A204.1 (cell line): Measurements from ENCODE around the gene OR7D2.
"Not testable (repeated sequence)": the region's sequence is repeated elsewhere in the genome, so short reads cannot be mapped to it uniquely, and the experiment has no call there.

Experiments used
- FAIRE-seq: peaks from 2 replicates; lab custom pipeline; 2012; peaks lifted over from hg19 to GRCh38; lab: Jason Lieb, UNC

OR7D2 gene

DNA sequence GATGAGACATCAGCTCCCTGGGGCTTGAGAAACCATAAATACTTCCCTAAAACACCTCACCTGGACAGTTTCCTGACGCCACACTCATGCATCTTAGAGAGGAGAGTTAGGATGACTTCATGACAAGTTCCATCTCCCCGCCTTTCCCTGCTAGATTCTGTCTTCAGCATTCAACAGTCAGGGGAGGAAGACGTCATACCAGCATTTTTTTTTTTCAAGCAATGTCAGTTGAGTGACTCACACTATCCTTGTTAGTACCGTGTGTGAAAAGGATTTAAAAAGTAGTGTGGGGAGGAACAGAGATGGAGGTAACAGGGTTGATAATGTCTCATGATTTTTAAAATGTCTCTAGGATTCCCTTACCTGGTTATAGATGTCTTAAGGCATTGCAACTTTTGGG, at the start of gene OR7D2:
Gene OR7D2, plus strand, starts transcription at position 79 of the 400 bp plus-strand sequence. CDS start 6,803 bp downstream, outside the sequence.
- no peak for FAIRE-seq

DNA sequence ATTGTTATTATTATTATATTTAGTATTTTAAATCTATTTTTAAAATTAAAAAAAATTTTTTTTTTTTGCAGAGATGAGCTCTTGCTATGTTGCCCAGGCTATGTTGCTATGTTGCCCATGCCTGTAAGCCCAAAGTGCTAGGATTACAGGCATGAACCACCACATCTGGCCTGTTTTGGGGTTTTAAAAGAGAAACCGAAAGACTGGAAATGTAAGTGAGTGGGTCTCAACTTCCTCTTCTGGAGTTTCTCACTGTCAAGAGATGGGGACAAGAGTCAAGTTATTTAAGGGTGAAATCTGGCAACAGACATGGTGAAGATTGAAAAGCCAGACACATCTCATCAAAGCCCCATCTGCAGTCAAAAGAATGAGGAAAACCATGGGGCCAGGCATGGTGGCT, 47.8 kb upstream of the OR7D2 start:
- no peak for FAIRE-seq

DNA sequence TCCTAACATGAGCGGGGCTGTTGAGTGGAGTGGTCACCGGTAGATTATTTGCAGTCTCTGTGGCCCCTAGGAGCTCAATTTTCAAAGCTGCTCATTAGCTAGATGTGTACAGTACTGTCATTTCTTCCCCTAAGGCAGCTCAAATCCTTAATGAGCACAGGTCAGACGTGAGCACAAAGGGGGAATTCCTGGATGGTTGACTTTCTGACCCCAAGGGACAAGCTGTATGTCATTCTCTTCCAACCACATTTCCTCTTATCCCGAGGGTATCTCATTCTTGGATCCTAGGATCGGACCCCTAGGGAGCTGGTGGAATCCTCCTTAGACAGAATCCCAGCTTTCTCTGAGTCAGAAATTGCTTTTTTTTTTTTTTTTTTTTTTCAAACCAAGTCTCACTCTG, 46.4 kb upstream of the OR7D2 start:
- FAIRE-seq: no peak

DNA sequence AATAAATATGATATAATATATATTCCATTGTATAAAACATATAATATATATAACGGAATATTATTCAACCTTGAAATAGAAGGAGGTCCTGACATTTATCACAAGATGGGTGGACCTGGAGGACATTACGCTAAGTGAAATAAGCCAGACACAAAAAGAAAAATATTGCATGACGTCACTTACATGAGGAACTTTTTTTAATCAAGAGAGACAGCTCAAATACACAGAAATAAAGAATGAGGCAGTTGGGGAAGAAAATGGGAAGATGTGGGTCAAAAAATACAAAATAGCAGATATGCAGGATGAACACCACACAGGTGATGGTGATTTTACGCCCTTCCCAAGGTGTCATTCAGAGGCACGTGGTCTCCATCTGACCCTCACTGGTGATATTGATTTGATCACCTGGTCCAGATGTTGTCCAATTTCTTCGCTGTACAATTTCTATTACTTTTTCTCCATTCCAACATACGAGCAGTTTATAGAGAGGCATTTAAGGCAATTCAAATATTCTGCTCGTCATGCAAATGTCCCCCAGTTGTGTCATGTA, 39.1 kb upstream of the OR7D2 start:
- no peak for FAIRE-seq

DNA sequence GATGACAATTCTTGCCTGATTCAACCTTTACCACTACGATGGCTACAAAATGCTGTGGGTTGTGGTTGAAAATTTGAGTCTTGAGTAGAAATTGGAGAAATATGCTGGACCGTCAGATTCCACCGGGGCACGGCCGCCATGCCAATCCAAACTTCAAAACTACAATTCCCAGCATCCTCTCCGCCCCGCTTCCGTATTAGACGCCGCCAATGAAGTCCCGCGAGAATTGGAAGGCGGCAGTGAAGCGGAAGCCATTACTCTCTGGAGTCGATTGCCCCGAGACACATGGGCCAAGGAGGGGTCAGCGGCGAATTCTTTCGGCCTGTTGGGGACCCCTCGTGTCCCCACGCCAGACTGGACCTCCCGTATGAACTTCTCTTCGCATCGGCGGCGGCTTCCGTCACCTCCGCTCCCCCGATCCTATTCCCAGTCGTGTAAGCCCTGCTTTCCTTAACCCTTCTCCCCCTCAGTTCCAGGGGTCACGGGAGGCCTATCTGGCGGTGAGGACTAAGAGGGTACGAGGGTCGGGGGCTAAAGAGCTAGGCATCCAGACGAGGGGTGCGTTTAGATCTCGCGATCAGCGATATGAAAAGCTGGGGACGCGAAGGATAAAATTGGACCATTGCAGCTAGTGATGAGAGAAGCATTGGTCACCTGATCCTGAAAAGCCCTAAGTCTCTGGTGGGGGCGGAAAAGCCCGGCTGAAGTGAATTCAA, 38.5 kb upstream of the OR7D2 start, which contains the start of gene ZNF317:
Gene ZNF317, plus strand, starts transcription at position 239 of the 716 bp plus-strand sequence. CDS start 15,620 bp downstream, outside the sequence.
- FAIRE-seq: peak; percentile 89

DNA sequence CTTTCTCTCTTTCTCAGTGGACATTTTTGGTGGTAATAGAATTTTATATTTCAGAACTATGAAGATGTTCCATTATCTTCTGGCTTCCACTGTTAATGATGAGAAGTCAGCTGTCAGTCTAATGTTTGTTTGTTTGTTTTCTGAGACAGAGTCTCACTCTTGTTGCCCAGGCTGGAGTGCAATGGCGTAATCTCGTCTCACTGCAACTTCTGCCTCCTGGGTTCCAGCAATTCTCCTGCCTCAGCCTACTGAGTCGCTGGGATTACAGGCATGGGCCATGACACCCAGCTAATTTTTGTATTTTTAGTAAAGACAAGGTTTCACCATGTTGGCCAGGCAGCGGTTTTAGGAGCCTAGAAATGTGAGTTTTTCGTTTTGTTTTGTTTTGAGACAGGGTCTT, 33.9 kb upstream of the OR7D2 start:
- no peak for FAIRE-seq

DNA sequence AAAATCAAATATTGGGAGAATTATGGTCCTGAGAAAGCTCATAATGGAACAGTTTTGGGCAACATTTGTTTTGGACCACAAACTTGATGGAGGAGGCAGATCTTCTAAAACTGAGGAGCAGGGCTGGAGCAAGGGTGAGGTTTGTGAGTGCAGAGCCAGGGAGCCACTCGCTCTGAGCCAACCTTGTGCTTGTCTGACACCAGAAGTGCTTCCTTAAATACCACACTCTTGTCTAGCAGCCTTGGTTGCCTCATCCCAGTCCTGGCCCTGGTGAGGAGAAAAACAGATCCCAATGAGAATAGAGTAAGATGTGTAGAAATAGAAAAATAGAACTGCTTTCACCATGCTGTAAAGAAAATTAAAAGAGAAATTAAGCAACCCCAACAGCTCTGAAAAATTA, 31.9 kb upstream of the OR7D2 start:
- FAIRE-seq: no peak

- FAIRE-seq: no peak
Measured at GRCh38 chr19:9148697-9149096, 30.1 kb upstream of the OR7D2 start.

DNA sequence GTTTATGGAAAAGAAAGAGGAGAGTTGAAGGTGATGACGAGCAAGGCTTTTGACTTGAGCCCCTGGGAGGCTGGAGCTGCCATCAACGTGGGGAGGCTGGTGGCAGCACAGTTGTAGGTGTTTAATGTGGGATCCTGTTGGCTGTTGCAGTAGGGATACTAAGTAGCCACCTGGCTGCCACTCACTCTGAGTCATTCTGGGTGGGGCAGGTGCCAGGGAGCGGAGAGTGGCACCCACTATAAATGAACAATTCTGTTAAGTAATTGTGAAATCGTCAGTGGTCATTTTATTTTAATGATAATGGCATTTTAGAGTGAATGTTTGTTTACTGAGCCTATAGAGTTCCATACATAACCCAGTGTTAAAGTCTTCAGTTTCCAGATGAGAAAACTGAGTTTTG, 28.8 kb upstream of the OR7D2 start:
- FAIRE-seq: no peak

DNA sequence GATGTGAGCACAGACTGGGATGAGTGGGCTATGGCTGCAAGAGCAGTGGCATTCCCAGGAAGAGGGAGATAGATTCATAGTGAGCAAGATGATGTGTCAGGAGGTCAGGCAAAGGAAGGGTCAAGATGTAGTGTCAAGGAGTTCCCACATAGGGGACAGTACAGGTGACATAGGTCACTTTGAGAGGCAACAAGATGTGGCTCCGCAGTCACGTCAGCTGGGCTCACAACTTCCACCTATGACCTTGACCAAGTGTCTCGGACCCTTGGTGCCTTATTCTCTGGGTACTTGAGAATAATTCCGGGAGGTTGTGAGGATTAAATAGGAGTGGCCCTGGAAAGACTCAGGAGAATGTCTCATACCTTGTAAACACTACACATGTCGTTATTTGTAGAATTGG, 28.1 kb upstream of the OR7D2 start:
- no peak for FAIRE-seq

GRCh38 chr19:9151367-9151766, 27.4 kb upstream of the OR7D2 start:
- FAIRE-seq: no peak

- FAIRE-seq: no peak
Measured at GRCh38 chr19:9155591-9155990, 23.2 kb upstream of the OR7D2 start.

- FAIRE-seq: no peak
Measured at GRCh38 chr19:9156304-9156703, 22.5 kb upstream of the OR7D2 start.

GRCh38 chr19:9159891-9160290, 18.9 kb upstream of the OR7D2 start:
- FAIRE-seq: no peak

DNA sequence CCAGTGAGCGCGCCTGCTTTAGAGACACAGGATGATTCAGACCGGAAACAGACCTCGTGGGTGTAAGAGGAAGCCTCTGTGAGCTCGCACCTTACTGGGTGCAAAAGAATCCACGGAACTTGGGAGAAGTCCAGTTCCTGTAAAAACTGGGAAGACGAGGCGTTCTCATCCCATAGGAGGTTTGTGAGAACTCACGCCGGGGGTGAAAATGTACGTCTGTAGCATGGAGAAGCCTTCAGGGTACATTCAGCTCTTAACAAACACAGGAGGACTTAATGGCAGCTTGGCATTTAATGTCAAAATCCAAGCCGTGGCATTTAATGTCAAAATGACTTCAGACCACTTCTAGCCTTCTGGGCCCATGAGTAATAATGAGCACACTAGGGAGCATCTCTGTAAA, 17.4 kb upstream of the OR7D2 start:
- FAIRE-seq: no peak

- no peak for FAIRE-seq
Measured at GRCh38 chr19:9165261-9165660, 13.5 kb upstream of the OR7D2 start.

DNA sequence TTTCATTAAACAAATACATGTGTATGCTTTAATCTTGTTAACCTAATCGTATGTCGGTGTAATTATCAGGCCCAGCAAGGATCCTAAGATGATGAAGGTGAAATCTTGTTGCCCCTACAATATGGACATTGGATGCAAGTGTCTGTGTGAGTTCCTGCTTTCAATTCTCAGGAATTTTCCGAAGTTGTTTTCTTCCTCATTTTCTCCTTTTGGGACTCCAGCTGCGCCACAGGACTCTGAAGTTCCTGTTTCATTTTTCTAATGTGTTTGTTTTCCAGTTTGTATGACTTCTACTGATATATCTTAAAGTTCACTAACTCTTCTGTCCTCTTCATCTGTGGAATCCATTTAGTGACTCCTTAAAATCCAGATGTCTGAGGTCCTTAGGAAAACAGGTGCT, 11.9 kb upstream of the OR7D2 start:
- no peak for FAIRE-seq

DNA sequence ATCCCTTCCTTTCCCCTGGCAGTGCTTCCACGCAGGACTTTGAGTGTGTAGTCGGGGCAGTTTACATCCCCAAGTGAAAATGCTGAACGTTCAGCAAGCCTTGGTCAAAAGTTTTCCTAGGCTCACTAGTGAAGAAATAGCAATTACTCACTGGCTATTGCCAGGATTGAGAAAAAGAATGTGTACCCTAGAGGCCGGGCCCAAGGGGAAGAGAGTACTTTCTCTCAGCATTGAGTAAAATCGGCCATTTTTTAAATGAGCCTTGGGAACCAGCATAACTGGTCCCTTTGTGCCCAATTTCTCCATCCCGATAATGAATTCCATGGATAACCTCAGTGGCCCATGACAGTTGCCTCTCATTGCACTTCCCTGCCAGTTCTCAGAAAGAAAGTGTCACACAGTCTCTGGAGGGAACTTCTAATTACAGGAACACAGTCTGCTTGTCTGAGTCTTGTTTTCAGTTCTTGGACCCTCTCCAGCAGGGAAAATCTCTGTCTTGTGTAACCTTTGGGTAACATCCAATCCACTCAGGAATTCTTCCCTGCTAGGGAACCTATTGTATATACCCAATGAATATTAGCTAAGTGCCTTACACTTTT, 7.3 kb upstream of the OR7D2 start:
- no peak for FAIRE-seq

DNA sequence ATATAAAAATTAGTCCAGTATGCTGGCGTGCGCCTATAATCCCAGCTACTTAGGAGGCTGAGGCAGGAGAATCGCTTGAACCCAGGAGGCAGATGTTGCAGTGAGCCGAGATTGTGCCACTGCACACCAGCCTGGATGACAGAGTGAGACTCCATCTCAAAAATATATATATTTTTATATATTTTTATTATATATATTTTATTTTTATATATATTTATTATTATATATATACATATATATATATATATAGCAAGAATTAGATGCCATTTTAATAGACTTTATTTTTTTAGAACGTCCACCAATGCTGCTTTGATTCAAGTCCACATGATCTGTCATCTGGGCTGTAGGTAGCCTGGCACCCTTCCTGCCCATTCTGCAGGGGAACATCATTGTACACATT, 3.5 kb upstream of the OR7D2 start:
- no peak for FAIRE-seq

DNA sequence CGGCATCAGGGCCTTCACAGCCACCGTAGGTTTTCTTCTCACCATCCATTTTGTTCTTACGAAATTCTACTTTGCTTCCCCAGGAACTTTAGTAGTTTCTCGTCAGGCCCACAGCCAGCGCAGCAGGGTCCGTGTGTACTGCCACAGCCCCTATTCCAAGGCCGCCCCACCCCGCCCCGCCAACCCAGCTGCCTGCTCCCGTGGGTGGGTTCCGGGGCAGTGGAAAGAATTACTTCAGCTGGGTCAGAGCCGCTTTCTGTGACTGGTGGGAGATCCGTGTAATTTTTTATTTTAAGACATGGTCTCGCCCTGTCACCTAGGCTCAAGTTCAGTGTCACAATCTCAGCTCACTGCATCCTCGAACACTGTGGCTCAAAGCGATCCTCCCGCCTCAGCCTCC, 4.2 kb downstream of the OR7D2 start:
- FAIRE-seq: no peak

- no peak for FAIRE-seq
Measured at GRCh38 chr19:9187191-9187590, 8.4 kb downstream of the OR7D2 start.

- no peak for FAIRE-seq
Measured at GRCh38 chr19:9189535-9189934, 10.8 kb downstream of the OR7D2 start.

DNA sequence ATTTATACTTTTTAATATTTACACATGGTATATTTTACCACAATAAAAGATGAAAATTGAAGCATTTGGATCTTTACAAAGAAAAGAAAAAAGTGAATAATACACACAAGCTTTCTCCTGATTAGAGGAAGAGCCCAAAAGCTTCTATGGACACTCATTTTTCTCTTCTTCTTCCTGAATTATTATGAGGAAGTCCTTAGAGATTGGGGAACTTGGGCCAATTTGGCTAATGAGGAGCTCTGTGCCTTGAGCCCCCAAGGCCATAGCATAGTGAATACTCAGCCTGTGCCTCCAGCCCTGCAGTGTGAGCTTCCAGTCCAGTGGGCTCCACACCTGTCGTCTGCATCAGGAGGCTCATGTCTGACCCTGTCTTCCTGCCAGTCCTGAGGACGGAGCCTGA, 19.3 kb downstream of the OR7D2 start:
- FAIRE-seq: not testable (repeated sequence)
